ENCODE results near the gene CACNB4. TPM values are rescaled to one million over a fixed set of nuclear protein-coding genes. Genes with fewer than 3 reads are reported as not detected.

The CACNB4 gene
- total RNA-seq, 1 experiment from 2014 or later, result 2.0 TPM

GRCh38 chr2:152065945-152066344 is 32.9 kb downstream of the CACNB4 start:
- Histone ChIP-seq H3K9ac (ENCODE audit: low read length) (no peak overlapping the region), H3K9me2 (ENCODE audit: insufficient read depth) (no peaks in the 10 kb centered on the region; the same call in 1 of the 2 replicates), H3K36me3 (ENCODE audit: control insufficient read depth in 1 of 2, insufficient read depth in 2 of 2, low read length in 2 of 2) (no peaks in the 10 kb centered on the region), H3K4me1 (ENCODE audit: control insufficient read depth in 1 of 2, insufficient read depth in 2 of 2, low read length in 2 of 2) (no peaks in the 10 kb centered on the region), H3K79me2 (ENCODE audit: insufficient read depth, low read length) (no peaks in the 10 kb centered on the region), H2AFZ (ENCODE audit: low read depth, low read length, poor library complexity, severe bottlenecking) (no peak overlapping the region), H3K9me3 (ENCODE audit: control insufficient read depth in 1 of 2, insufficient read depth in 1 of 2, low read depth in 1 of 2, low read length in 2 of 2) (no peaks in the 10 kb centered on the region), H4K20me1 (ENCODE audit: insufficient read depth) (no peaks in the 10 kb centered on the region), H3K4me2 (ENCODE audit: low read length) (no peak overlapping the region), H3K4me3 (replicated peaks in 1 of 2; ENCODE audit: low read depth in 1 of 2, low read length in 2 of 2) (no peak overlapping the region), H3K27ac (ENCODE audit: low read depth, low read length) (no peak overlapping the region), H3K27me3 (ENCODE audit: insufficient read depth, low read length) (no peaks in the 10 kb centered on the region)
- ChIA-PET POLR2A (no interaction called here), RAD21 (ENCODE audit: low non-redundant PET in 1 of 2, low total read pairs in 2 of 2, uncharacterized antibody in 2 of 2, unreplicated experiment in 2 of 2) (no interaction called here), CTCF (no interaction called here)
- ATAC-seq (no peak), DNase-seq (ENCODE audit: low read depth, low spot score) (no peak)
- TF ChIP-seq EGR1 (IDR thresholded peaks at IDR 0.05; ENCODE audit: low read depth), result no peak
- TF ChIP-seq CEBPB (IDR thresholded peaks at IDR 0.05; ENCODE audit: low read depth), result no peak
- no peak for TF ChIP-seq POLR2AphosphoS5 (IDR thresholded peaks at IDR 0.05; ENCODE audit: low read depth, low read length)
- no peak for TF ChIP-seq YY1 (IDR thresholded peaks at IDR 0.05; ENCODE audit: extremely low read depth, insufficient replicate concordance, low read depth, low read length)
- TF ChIP-seq POLR2A (IDR thresholded peaks at IDR 0.05; ENCODE audit: borderline replicate concordance, extremely low read depth, insufficient read depth, insufficient read length), result no peak
- TF ChIP-seq EZH2 (IDR thresholded peaks at IDR 0.05), result no peak
- no peak for TF ChIP-seq EZH2phosphoT487 (IDR thresholded peaks at IDR 0.05; ENCODE audit: borderline replicate concordance)
- TF ChIP-seq ZNF274 (IDR thresholded peaks at IDR 0.05; ENCODE audit: low read depth, low read length), result no peak
- TF ChIP-seq, protein P1, sequence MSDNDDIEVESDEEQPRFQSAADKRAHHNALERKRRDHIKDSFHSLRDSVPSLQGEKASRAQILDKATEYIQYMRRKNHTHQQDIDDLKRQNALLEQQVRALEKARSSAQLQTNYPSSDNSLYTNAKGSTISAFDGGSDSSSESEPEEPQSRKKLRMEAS (IDR thresholded peaks at IDR 0.05), result no peak
- TF ChIP-seq CBX3 (IDR thresholded peaks at IDR 0.05; ENCODE audit: low read depth), result no peak
- TF ChIP-seq TCF7L2 (IDR thresholded peaks at IDR 0.05; ENCODE audit: borderline replicate concordance, extremely low read depth, insufficient read depth, insufficient read length), result no peak
- no peak for TF ChIP-seq ZFX (IDR thresholded peaks at IDR 0.05)
- TF ChIP-seq CTCF (IDR thresholded peaks at IDR 0.05 in 2 of 3, conservative IDR thresholded peaks at IDR 0.05 in 1 of 3; ENCODE audit: borderline replicate concordance in 1 of 3, insufficient read depth in 1 of 3, low read depth in 2 of 3, low read length in 2 of 3), result no peak
- TF ChIP-seq REST (IDR thresholded peaks at IDR 0.05; ENCODE audit: low read depth), result no peak
- TF ChIP-seq SIN3A (IDR thresholded peaks at IDR 0.05; ENCODE audit: low read depth), result no peak
- no peak for TF ChIP-seq FOSL1 (IDR thresholded peaks at IDR 0.05; ENCODE audit: low read depth)
- TF ChIP-seq ELF1 (IDR thresholded peaks at IDR 0.05; ENCODE audit: borderline replicate concordance, low read depth), result no peak
- intact Hi-C loops (cut with micrococcal nuclease), result no loop called here
- BruUV-seq (replicated peaks), result no TSS peak

Measured in HCT116 (cell line).